GM19372 (cell line): ENCODE measurements around the gene CMSS1.

Source experiments
- ATAC-seq: cut with Tn5 transposase; IDR thresholded peaks from one replicate; pipeline ENCODE4 v1.9.1; 2021; ENCODE audit warnings: mild to moderate bottlenecking, low read depth, moderate library complexity; ENCODE audit not compliant: unreplicated experiment

The CMSS1 gene

GRCh38 chr3:99928771-99929744, 111.4 kb downstream of the CMSS1 start:
- ATAC-seq, result no peak

DNA sequence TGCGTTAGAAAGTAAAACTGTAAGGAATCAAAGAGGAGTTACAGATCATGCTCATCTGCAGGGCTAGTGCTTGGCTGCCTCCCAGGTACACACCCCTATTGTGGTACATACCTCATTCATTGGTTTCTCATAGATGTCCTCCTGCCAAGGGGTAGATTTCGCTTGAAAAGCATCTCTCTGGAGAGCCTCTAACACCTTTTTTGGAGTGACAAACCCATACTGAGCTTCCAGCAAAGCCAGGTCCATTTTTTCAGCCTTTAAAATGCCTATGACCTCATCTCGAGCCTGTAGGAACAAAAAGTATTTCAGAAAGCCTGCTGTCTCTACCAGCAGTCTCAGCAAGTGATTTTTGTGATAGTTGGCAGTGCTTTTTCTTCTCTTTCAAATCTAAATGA, 112.1 kb downstream of the CMSS1 start:
- ATAC-seq, result no peak

GRCh38 chr3:99931059-99931458, 113.4 kb downstream of the CMSS1 start:
- no peak for ATAC-seq

- no peak for ATAC-seq
Observed at GRCh38 chr3:99933971-99934750, 116.5 kb downstream of the CMSS1 start.

DNA sequence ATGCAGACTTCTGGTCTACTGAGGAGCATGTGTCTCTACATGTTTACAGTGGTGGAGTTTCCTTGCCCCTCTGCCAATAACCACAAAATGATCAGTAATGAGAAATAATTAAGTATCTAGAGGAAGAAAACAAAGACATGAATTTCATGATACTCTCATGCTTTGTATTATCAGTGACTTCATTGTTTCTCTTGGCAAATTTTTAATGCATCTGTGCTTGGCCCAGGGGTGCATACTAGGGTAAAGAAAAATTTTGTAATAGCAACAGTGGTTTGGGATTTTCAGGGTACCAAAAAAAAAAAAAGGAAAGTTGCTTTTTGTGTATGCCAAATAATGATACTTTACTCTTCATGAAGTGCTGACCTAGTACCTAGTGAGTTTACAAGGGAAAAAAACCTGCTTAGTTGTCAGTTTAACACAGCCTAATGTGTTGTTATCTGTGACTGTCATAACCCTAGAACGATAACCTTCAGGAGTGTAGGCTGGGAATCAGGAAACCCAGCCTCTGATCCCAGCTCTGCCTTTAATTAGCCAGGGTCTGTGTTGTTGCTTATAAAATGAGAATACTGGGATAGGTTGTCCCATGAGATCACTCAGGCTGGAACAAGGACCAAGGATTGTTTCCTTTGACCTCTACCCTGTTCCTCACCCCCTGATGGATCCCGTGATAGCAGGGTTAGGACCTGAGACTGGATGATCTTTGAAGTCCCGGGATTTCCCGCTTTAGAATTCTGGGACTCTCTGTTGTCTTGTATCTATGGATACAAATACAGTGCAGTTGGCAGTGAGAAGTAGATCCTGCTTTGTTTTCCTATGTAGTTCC, 117.5 kb downstream of the CMSS1 start:
- ATAC-seq, result no peak

GRCh38 chr3:99938270-99938911, 120.7 kb downstream of the CMSS1 start:
- ATAC-seq, result peak; percentile 47

GRCh38 chr3:99939876-99940275, 122.2 kb downstream of the CMSS1 start:
- ATAC-seq, result no peak

GRCh38 chr3:99940350-99940749, 122.7 kb downstream of the CMSS1 start:
- ATAC-seq, result no peak

- no peak for ATAC-seq
Observed at GRCh38 chr3:99941211-99941610, 123.5 kb downstream of the CMSS1 start.

GRCh38 chr3:99943931-99944761, 126.5 kb downstream of the CMSS1 start:
- ATAC-seq, result no peak

- ATAC-seq, result no peak
Observed at GRCh38 chr3:99945328-99945995, 127.8 kb downstream of the CMSS1 start.

GRCh38 chr3:99947356-99947755, 129.7 kb downstream of the CMSS1 start:
- ATAC-seq, result no peak

GRCh38 chr3:99948467-99949089, 130.9 kb downstream of the CMSS1 start:
- ATAC-seq, result no peak

DNA sequence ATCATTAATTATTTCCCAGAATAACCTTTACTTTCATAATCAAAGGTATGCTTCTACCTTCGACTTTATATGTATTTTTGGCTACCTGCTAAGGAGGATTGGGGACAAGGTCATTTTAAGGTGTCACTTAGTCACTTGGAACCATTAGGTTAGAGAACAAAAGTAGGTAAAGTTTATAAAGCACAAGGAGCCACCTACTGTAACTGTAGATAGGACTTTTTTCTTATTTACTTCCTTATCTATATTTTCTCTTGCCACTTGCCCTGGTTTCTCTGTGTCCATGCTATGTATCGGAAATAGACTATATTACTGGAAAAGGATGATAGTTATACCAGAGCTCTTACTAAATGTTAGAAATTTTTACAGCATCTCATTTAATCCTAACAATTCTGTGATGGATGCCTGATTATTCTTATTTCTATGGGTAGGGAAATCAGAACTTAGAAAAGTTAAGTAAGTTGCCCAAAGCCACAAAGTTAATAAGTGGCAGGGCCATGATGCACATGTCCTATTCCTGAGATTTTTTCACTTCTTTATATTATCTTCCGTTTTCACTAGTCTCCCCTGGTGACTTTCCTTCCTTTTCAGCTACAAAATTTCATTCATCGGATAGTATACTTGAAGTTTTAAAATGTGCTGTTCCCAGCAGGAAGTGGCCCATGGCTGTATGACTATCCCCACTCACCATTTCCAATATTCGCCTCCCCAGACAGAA, 132.5 kb downstream of the CMSS1 start:
- no peak for ATAC-seq

GRCh38 chr3:99950921-99951320, 133.3 kb downstream of the CMSS1 start:
- no peak for ATAC-seq

GRCh38 chr3:99951701-99952100, 134.0 kb downstream of the CMSS1 start:
- no peak for ATAC-seq

- ATAC-seq, result no peak
Observed at GRCh38 chr3:99952306-99952705, 134.6 kb downstream of the CMSS1 start.

DNA sequence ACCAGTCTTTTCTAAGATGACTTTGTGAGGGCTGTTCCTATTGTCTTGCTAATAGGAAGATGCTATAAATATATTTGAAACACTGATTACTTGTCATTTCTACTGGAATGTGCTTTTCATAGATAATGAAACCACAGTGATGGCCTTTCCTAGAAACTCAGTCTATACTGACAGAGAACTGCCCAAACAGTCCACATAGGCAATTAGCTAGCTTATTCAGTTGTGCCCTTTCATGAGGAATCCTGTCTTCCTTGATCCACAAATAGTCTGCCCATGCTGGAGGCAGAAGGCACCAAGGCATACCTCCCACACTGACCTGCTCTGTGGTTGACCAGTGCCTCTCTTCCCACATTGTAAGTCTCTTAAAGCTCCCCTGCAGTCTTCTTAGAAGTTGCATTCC, 135.9 kb downstream of the CMSS1 start:
- no peak for ATAC-seq
